ENCODE results near the gene PRDM7.
"Not testable (repeated sequence)": the region's sequence is repeated elsewhere in the genome, so short reads cannot be mapped to it uniquely, and the experiment has no call there.

GRCh38 chr16:90106271-90106670 is 29.1 kb upstream of the PRDM7 start:
- TF ChIP-seq CTCF (IDR thresholded peaks at IDR 0.05); EZH2 (IDR thresholded peaks at IDR 0.05; ENCODE audit: borderline replicate concordance, insufficient read depth, low read depth, low read length, poor library complexity, severe bottlenecking): not testable (repeated sequence)

All from B cell (primary cell).